Lung microvascular endothelial cell (primary cell): ENCODE results near the gene ALG10B. TPM values are rescaled to one million over a fixed set of nuclear protein-coding genes. Genes with fewer than 3 reads are reported as not detected.

Experiments used
- DNase-seq, 2 donors: peaks; one replicate each; pipeline versions ENCODE4 v3.0.0 to v3.0.0-alpha.2; 2010; ENCODE audit warnings: low read depth in 2 of 2
- total RNA-seq: library from RNA; depleted of rRNA; stranded (reverse); fragments of >200 nt; gene quantifications from 2 replicates; pipeline ENCODE4 v1.2.1, GENCODE V29; 2014

ALG10B gene
- total RNA-seq, 1 donor from 2014 or later: 5.2 TPM

DNA sequence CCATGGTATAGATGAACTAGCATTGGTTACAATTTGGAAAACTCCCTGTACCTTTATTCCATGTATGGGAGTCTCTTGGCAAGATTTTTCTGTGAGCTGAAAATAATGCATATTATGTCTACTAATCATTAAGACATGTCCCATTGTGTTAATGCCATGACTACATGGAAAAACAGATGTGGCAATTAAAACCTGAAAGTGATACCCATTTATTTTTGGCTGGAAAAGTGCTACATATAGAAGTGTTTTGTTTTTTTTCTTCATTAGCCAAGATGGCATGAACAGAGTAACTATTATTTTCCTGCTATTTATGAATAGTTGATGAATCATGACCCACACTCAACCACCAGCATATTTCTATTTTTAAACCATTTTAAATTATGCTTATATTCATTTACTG, 58.2 kb downstream of the ALG10B start:
- no peak for DNase-seq
